ENCODE measurements around the gene SEMA5A. TPM values are rescaled to one million over a fixed set of nuclear protein-coding genes. Genes with fewer than 3 reads are reported as not detected.

Gene SEMA5A
- total and polyA plus RNA-seq, 11 donors, result 4.6 to 71.5 (median 33.8) TPM

DNA sequence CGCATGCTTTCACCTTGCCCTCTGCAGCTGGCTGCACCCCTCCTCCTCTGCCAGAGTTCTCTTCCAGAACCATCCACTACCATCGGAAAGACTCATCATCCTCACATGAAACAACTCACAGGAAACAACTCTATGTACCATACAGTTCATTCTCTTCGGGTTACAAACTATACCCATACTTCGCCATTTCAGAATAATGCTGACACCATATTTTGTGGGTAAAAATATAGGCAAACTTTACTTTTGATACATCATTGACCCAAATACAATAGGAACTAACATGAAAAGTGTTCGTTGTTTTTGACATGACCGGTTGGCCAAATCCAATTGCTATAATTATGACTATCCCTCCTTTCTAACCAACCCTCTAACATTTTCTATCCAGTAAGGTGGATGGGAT is 421.0 kb downstream of the SEMA5A start:
- Histone ChIP-seq H3K36me3 (peaks cover 0 to 16% (median 0%) of the 10 kb centered on the region in 9 donors), H3K4me3 (no peak overlapping the region), H3K4me1 (no peaks in the 10 kb centered on the region), H3K27me3 (no peaks in the 10 kb centered on the region), H3K27ac (no peak overlapping the region), H3K9me3 (no peaks in the 10 kb centered on the region)
- DNase-seq (no peak), ATAC-seq (no peak)
- 92 to 96% (median 95%) methylated on average over 6 of the region's 6 CpGs for WGBS, 4 donors
- TF ChIP-seq, protein P1, sequence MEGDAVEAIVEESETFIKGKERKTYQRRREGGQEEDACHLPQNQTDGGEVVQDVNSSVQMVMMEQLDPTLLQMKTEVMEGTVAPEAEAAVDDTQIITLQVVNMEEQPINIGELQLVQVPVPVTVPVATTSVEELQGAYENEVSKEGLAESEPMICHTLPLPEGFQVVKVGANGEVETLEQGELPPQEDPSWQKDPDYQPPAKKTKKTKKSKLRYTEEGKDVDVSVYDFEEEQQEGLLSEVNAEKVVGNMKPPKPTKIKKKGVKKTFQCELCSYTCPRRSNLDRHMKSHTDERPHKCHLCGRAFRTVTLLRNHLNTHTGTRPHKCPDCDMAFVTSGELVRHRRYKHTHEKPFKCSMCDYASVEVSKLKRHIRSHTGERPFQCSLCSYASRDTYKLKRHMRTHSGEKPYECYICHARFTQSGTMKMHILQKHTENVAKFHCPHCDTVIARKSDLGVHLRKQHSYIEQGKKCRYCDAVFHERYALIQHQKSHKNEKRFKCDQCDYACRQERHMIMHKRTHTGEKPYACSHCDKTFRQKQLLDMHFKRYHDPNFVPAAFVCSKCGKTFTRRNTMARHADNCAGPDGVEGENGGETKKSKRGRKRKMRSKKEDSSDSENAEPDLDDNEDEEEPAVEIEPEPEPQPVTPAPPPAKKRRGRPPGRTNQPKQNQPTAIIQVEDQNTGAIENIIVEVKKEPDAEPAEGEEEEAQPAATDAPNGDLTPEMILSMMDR (IDR thresholded peaks at IDR 0.05), result no peak
- no peak for TF ChIP-seq POLR2A (IDR thresholded peaks at IDR 0.05)
- intact Hi-C loops (cut with DNase I), result no loop called here

DNA sequence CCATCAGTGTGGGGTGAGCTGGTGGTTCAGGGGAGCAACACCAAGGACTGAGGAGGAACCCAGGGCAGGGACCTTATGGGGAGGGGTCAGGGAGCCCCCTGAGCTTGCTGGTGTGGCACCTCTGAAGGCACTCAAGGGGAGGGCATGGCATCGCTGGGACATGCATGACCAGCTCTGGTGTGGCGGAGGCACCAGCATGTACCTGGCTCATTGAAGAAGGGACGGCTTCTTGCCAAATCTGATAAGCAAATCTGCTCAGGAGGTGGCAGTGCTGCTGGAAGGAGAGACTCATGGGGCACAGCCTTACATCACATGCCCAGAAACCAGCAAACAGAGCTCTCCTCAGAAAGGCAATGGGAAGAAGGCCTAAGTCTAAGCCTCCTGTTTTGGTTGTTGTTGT is 421.8 kb downstream of the SEMA5A start:
- Histone ChIP-seq H3K9me3 (no peaks in the 10 kb centered on the region), H3K27ac (no peak overlapping the region), H3K27me3 (no peaks in the 10 kb centered on the region), H3K4me3 (no peak overlapping the region), H3K36me3 (peaks cover 0 to 16% (median 0%) of the 10 kb centered on the region in 9 donors), H3K4me1 (no peaks in the 10 kb centered on the region)
- DNase-seq, result no peak
- WGBS, 4 donors, result 66 to 100% (median 76%) methylated on average over 3 of the region's 3 CpGs
- ATAC-seq, result peak in 1 of 4 donors; percentile 45
- TF ChIP-seq, protein P1 (IDR thresholded peaks at IDR 0.05), result no peak
- no peak for TF ChIP-seq POLR2A (IDR thresholded peaks at IDR 0.05)
- intact Hi-C loops (cut with DNase I), result no loop called here

DNA sequence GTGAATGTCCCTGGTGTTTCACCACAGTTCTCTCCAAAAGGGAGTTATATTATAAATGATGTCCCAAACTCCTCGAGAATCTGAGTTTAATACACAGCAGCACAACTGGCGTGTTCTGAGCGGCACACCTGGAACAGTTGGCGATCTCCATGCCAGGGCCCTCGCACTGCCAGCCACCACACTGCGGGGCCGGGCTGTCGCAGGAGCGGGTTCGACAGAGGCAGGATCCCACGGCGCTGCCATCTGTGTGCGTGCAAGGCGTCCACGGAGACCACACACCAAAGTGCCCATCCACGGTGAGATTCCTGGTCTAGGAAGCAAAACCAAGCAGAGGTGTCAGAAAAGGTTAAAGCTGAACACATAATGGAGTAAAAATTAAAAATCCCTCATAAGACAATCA is 423.3 kb downstream of the SEMA5A start:
- Histone ChIP-seq H3K27ac (no peak overlapping the region), H3K36me3 (peaks cover 0 to 31% (median 5%) of the 10 kb centered on the region in 9 donors), H3K27me3 (no peaks in the 10 kb centered on the region), H3K9me3 (no peaks in the 10 kb centered on the region), H3K4me3 (no peak overlapping the region), H3K4me1 (no peaks in the 10 kb centered on the region)
- DNase-seq (no peak), ATAC-seq (no peak)
- WGBS, 4 donors, result 94 to 97% (median 96%) methylated on average over 16 of the region's 16 CpGs
- TF ChIP-seq POLR2A (IDR thresholded peaks at IDR 0.05), result no peak
- TF ChIP-seq, protein P1 (IDR thresholded peaks at IDR 0.05), result no peak
- intact Hi-C loops (cut with DNase I), result no loop called here

DNA sequence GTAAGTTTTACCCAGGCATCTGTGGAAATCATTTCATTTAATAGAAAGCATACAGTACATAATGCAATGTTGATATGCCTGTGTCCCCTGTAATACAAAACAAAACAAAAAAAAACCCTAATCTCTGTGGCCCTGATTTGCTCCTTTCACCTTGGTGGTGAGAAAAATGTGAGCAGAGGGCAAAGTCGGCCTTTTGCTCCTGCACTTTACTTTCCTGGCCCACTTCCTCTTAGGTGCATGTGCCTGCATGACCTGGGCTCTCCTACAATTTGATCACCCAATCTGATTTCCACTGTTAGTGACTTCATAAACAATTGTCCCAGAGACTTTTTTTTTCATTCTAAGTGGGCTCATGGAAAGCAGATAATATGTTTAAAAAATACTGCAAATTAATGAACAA is 424.3 kb downstream of the SEMA5A start:
- no peak for TF ChIP-seq POLR2A (IDR thresholded peaks at IDR 0.05)
- TF ChIP-seq, protein P1 (IDR thresholded peaks at IDR 0.05), result no peak
- 56 to 78% (median 65%) methylated on average over 1 of the region's 1 CpG for WGBS, 4 donors
- Histone ChIP-seq H3K27ac (no peak overlapping the region), H3K36me3 (peaks cover 0 to 36% (median 5%) of the 10 kb centered on the region in 9 donors), H3K9me3 (no peaks in the 10 kb centered on the region), H3K4me3 (no peak overlapping the region), H3K4me1 (no peaks in the 10 kb centered on the region), H3K27me3 (no peaks in the 10 kb centered on the region)
- DNase-seq (no peak), ATAC-seq (no peak)
- intact Hi-C loops (cut with DNase I), result no loop called here
